Measurements from ENCODE around the gene BANF1. TPM values are rescaled to one million over a fixed set of nuclear protein-coding genes. Genes with fewer than 3 reads are reported as not detected.

The BANF1 gene
- total and polyA plus RNA-seq, 2 donors (not counting 3 experiments of a cell fraction or from before 2014, with no cell fraction given): 269 to 376 TPM

DNA sequence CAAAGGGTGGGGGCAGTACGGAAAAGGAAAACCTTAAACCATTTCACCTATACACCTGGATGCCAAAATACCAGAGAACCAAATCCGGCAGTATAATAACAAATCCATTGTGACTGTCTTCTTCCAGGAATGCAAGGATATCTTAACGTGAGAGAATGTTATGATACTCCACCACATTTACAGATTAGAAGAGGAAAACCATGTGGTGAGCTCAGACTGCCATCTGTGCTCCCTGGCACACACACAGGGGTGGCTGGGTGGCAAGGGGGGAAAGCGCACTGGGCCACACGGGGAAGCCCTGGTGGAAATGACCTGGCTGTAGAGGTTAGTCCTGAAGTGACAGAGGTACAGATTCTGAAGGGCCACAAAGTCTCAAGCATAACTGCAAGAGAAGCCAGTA, 10.2 kb upstream of the BANF1 start:
- Histone ChIP-seq H3K4me3 (replicated peaks in 1 of 3; ENCODE audit: insufficient read depth in 1 of 3, low read depth in 1 of 3, low read length in 3 of 3) (no peak overlapping the region), H3K9ac (replicated peaks; ENCODE audit: extremely low read depth, insufficient read depth, low read length) (no peak overlapping the region), H3K9me1 (replicated peaks; ENCODE audit: control insufficient read depth, extremely low read depth, insufficient read depth, low read length) (no peaks in the 10 kb centered on the region), H3K27me3 (ENCODE audit: control insufficient read depth in 2 of 2, insufficient read depth in 2 of 2, low read length in 2 of 2) (no peaks in the 10 kb centered on the region), H3K79me2 (ENCODE audit: control insufficient read depth, insufficient read depth, low read length) (no peaks in the 10 kb centered on the region), H3K36me3 (ENCODE audit: control insufficient read depth in 2 of 2, extremely low read depth in 1 of 2, insufficient read depth in 2 of 2, low read length in 2 of 2) (peaks cover 2 to 4% of the 10 kb centered on the region in 2 experiments), H3K9me3 (replicated peaks; ENCODE audit: control insufficient read depth, insufficient read depth, low read length) (no peaks in the 10 kb centered on the region), H2AFZ (ENCODE audit: low read depth, low read length) (no peak overlapping the region), H4K20me1 (replicated peaks; ENCODE audit: control insufficient read depth, extremely low read depth, insufficient read depth, low read length) (no peaks in the 10 kb centered on the region), H3K4me2 (ENCODE audit: insufficient read depth, low read length) (no peak overlapping the region), H3K4me1 (ENCODE audit: control insufficient read depth, extremely low read depth, insufficient read depth, low read length) (no peaks in the 10 kb centered on the region), H3K27ac (ENCODE audit: insufficient read depth, low read depth, low read length) (no peak overlapping the region)
- TF ChIP-seq GATA2 (IDR thresholded peaks at IDR 0.05; ENCODE audit: insufficient read depth, insufficient read length, low read depth, low read length) (no peak), POLR2AphosphoS5 (IDR thresholded peaks at IDR 0.05; ENCODE audit: insufficient read depth, low read depth, low read length) (no peak), JUN (IDR thresholded peaks at IDR 0.05; ENCODE audit: borderline replicate concordance, insufficient read depth, insufficient read length, low read depth) (no peak), MYC (IDR thresholded peaks at IDR 0.05; ENCODE audit: low read depth, low read length) (no peak), FOS (IDR thresholded peaks at IDR 0.05; ENCODE audit: borderline replicate concordance, insufficient read depth, low read length) (no peak), POLR2A (IDR thresholded peaks at IDR 0.05; ENCODE audit: low read depth, low read length) (no peak), EZH2 (IDR thresholded peaks at IDR 0.05; ENCODE audit: borderline replicate concordance, low read depth, low read length, severe bottlenecking) (no peak)
- TF ChIP-seq, protein P1, sequence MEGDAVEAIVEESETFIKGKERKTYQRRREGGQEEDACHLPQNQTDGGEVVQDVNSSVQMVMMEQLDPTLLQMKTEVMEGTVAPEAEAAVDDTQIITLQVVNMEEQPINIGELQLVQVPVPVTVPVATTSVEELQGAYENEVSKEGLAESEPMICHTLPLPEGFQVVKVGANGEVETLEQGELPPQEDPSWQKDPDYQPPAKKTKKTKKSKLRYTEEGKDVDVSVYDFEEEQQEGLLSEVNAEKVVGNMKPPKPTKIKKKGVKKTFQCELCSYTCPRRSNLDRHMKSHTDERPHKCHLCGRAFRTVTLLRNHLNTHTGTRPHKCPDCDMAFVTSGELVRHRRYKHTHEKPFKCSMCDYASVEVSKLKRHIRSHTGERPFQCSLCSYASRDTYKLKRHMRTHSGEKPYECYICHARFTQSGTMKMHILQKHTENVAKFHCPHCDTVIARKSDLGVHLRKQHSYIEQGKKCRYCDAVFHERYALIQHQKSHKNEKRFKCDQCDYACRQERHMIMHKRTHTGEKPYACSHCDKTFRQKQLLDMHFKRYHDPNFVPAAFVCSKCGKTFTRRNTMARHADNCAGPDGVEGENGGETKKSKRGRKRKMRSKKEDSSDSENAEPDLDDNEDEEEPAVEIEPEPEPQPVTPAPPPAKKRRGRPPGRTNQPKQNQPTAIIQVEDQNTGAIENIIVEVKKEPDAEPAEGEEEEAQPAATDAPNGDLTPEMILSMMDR (IDR thresholded peaks at IDR 0.05; ENCODE audit: extremely low read depth in 1 of 2, insufficient read depth in 1 of 2, low read depth in 1 of 2, low read length in 2 of 2): no peak
- TF ChIP-seq, protein P2, sequence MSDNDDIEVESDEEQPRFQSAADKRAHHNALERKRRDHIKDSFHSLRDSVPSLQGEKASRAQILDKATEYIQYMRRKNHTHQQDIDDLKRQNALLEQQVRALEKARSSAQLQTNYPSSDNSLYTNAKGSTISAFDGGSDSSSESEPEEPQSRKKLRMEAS (IDR thresholded peaks at IDR 0.05; ENCODE audit: insufficient read depth, insufficient read length): no peak
- DNase-seq (ENCODE audit: low read depth, low spot score) (no peak), FAIRE-seq (no peak)
- dilution Hi-C loops (cut with MboI; ENCODE audit: extremely low pct_ligation_motif_present, low sequenced_read_pairs): no loop called here
- CTCF ChIA-PET: interaction anchor here (0.9 to 5.7 kb wide), 8 partner anchors 9 to 354 kb away, joined by 3 to 115 read pairs (median 11); partner anchors contain the start of genes CCDC85B, FIBP and SIPA1
- BruUV-seq (replicated peaks): no TSS peak
- POLR2A ChIA-PET: no interaction called here
- intact Hi-C loops (cut with micrococcal nuclease): no loop called here

Measured in endothelial cell of umbilical vein (primary cell).